HG03575 (cell line): Measurements from ENCODE around the gene POFUT1.
"Not testable (repeated sequence)": the region's sequence is repeated elsewhere in the genome, so short reads cannot be mapped to it uniquely, and the experiment has no call there.

Source experiments
- ATAC-seq: cut with Tn5 transposase; IDR thresholded peaks from one replicate; pipeline ENCODE4 v1.9.1; 2021; ENCODE audit not compliant: unreplicated experiment, insufficient number of reproducible peaks, low FRiP score; ENCODE audit errors: extremely low read depth

The POFUT1 gene

GRCh38 chr20:32186506-32186905 lies 21.2 kb upstream of the POFUT1 start:
- ATAC-seq, result no peak

DNA sequence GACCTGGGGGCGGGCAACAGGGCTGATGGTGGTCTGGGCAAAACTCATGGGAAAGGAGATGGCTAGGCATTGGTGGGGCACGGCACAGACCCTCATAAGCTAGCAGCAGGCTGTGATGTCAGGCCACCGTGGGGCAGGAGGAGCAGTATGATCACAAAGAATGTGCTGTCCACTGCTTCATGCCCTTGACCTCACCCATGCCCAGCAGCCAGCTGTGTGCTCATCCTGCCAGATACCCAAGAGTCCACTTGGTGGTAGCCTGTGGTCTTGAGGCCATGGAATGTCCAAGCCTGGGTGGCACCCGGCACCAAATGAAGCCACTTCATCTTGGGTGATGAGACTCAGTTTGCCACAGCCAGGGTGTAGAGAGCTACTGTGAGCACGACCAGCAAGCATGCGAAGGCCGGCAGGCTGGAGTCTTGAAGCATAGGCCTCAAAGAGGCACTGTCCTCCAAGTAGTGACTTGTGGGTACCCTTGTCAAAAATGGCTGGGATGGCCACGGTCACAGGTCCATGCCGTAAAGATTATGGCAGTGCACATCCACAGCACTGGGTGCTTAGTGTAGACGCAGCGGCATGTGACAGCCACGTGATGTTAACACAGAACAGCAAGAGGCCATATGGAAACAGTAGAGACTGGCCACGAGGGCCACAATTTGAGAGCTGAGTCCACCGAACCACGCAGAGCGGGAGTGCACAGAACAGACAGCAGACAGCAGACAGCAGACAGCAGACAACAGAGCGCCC lies 19.1 kb upstream of the POFUT1 start:
- ATAC-seq, result no peak

GRCh38 chr20:32189123-32189410 lies 18.6 kb upstream of the POFUT1 start:
- no peak for ATAC-seq

DNA sequence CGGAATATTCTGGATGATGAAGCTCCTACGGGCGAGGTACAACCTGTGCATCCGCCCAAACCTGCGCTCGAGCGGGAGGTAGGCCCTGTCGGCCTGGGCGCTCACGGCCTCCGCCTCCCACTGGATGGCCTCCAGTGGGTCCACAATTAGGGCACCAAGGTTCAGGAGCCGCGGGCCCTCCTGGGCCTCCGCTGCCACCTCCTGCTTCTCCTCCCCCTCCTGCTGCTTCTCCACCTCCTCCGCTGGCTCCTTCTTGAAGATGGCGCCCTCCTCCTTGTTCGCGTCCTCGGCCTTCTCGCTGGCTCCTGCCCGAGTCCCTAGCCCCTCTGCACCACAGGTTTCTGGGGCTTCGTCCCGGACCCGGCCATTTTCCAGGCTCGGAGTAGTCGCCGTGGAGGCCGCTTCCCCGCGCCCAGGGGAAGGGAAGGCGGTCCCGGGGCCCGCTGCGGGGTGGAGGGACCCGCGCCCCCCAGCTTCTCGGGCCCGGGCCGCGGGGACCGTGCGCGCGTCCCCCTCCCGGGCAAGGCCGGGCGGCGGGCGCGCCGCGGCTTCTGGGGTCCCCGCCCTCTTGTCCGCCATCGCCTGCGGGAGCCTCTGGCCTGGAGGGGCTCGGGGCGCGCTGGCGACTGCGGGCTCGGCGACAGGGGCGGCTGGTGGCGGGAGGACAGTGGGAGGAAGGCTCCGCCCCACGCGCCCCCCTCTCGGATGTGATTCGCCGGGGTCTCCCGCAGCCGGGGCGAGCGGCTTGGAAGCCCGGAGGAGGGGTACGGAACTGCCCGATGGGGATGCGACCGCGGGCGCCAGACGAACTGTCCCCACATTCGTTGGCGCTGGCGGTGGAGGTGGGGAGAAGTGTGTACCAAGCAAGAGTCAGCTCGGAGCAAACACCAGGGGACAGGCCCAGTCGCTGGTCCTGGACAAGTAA lies 17.7 kb upstream of the POFUT1 start:
- ATAC-seq, result no peak

DNA sequence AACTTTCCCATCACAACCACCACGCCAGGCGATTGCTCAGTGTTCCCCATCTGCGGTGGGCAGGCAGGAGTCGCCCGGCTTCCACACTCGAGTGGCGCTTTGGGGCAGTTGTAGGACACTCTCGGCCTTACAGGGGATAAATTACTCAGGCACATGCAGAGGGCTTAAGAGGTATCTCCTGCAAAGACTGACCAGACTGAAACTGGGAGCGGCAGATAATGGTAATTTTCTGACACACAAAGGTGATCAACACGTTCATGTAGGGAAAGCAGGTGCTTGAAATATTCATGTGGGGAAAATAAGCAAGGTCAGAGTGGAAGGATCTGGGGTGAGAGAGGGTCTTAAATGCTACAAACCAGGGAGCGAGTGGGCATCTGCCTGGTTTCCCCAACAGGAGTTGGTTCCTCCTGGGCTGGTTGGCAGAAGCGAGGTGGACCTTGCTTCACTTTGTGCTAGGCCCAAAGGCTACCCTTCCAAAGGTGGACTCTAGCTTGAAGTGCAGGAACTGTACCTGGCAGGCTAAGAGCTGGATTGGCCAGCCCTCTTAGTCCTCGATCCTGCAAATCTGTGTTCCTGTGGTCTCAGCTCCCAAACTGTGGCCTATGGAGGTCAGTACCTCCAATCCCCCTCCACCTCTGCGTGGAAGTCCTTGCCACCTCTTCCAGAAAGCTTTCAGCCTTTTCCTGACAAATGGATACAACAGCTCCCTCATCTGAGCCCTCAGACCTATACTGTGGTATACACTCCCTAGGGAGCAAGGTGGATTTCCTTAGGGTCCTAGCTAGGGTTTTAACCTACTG lies 16.9 kb upstream of the POFUT1 start:
- no peak for ATAC-seq

- ATAC-seq, result no peak
Measured at GRCh38 chr20:32191422-32191821, 16.3 kb upstream of the POFUT1 start.

DNA sequence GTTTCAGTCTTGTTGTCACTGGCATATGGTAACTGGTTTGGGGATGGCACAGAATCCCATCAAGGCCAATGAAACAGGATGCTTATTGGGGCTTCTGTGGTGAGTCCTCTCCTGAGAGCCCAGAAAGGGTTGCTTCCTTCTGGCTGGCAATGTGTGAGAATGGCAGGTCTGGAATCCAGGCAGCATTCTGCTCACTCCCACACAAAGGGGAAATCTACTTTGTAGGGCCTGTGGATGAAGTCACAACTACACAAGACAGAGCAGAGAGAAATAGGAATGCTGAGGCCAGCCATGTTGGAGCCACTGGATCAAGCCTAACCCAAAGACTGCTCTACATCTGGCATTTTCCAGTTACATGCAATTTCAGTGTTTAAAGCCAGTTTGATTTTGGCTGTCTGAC lies 15.8 kb upstream of the POFUT1 start:
- ATAC-seq, result no peak

DNA sequence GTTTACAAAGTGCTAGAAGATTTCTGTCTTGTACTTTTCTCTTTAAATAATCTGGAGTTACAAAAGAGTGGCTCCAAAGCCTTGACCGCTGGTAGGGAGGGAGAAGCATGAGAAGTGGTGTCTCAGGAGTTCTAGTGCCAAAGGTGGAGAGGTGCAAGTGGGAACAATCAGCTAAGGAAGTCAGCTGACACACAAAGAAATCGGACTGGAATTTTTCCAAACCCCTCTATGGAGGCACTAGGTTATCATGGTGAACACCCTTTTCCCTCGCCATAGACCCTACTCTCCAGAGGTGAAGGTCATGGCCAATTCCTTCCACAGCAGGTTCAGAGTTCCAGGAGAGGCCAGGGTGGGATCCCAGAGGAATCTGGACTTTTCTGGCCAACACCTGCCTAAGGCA lies 15.0 kb upstream of the POFUT1 start:
- ATAC-seq, result no peak

DNA sequence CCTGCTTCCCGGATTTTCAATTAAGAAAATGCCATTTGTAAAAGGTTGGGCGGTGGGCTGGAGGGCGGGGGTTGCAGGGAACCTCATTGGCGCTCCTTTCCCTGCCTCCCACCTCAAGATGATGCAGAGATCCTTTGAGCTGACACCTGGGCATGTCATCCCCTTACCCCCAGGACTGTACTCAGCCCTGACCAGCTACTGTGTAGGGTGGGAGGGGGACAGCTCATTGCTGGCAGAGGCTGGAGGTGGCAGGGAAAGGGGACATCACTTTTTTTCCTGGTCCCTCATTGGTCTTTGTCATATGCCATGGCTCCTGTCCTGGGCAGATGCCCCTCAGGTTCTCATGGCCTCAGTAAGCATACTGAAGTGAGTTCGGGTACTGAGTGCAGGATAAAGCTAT lies 14.3 kb upstream of the POFUT1 start:
- ATAC-seq, result not testable (repeated sequence)

GRCh38 chr20:32193996-32194395 lies 13.7 kb upstream of the POFUT1 start:
- no peak for ATAC-seq

- ATAC-seq, result no peak
Measured at GRCh38 chr20:32195581-32195980, 12.1 kb upstream of the POFUT1 start.

GRCh38 chr20:32196613-32197012 lies 11.1 kb upstream of the POFUT1 start:
- not testable (repeated sequence) for ATAC-seq

- not testable (repeated sequence) for ATAC-seq
Measured at GRCh38 chr20:32197136-32197535, 10.5 kb upstream of the POFUT1 start.

GRCh38 chr20:32199006-32199405 lies 8.7 kb upstream of the POFUT1 start:
- ATAC-seq, result no peak

GRCh38 chr20:32201296-32201976 lies 6.2 kb upstream of the POFUT1 start:
- ATAC-seq, result no peak

DNA sequence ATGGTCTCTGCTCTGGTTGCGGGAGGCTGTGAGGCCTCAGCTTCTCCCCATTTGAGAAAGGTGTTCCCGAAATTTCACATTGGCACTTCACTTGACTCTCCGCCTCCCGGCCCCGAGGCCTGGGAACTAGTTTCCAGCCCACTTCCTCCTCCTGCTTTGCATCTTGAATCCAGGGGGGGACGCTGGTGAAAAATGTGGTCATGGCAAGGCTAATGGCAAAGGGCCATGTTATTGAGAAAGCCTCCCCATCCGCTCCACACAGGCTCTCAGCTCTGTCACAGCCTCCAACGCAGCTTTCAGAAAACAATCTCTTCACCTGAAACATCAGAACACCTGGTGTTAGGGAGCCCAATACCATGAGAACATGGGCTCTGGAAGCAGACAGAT lies 5.7 kb upstream of the POFUT1 start:
- ATAC-seq, result no peak

DNA sequence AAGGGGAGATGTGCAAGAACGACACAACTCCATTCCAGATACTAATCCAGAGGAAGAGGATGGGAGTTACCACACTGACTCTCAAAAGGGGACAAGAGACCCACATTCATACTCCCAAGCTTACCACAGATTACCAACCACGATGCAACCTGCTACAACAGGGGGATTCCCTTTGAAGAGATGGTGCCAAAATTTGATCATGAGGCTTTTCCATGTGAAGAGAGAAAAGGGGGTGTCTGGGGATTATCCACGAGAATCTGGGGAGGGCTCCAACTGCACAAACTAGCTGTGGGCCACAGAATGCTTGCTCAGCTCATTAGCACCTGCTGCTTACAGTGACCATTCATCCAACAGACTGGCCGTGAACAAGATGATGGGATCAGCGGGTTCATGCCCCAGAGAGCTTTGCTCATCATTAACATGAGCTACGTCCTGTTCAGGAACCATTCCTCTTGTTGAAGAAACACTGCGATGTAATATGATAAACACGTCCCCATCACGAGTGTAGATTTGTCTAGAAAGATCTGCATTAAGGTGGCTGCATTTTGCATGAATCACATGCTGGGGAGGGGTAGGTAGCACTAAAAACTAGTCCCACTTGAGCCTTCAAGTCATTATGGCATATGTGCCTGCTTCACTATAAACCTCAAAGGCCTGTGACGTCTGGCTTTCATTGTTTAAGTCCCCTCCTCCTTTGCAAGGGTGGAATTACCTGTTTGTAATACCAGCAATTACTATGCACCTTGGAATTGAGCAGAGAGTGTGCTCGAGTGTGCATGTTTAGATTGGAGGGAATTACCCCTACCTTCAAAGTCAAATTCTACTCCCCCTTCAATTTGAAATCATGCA lies 4.1 kb upstream of the POFUT1 start:
- no peak for ATAC-seq
